HepG2 (cell line): ENCODE results near the gene CRAT. TPM values are rescaled to one million over a fixed set of nuclear protein-coding genes. Genes with fewer than 3 reads are reported as not detected.

Experiments
- ATAC-seq: fragments of 200-7000 bp; cut with Tn5 transposase; 3 replicates; pipeline ENCODE4 v1.9.1; 2020; ENCODE audit warnings: mild to moderate bottlenecking, moderate library complexity
- BruUV-seq: library from RNA; stranded (reverse); fragments of 400-500 nt; replicated peaks from 2 replicates; lab custom pipeline; 2021; lab: Mats Ljungman, UMichigan
- CTCF ChIA-PET: fragments of 300-600 bp; formaldehyde crosslinking; extraction: SDS; loops from one replicate; lab custom pipeline; 2021; ENCODE audit warnings: low total read pairs, inconsistent platforms, low intra/inter-chr PET ratio; lab: Yijun Ruan, JAX
- POLR2A ChIA-PET: fragments of 350-600 bp; sonication (Branson Sonifier 250); formaldehyde crosslinking; loops from one replicate; lab custom pipeline; 2020; ENCODE audit warnings: antibody characterized with exemption, inconsistent platforms; lab: Yijun Ruan, JAX
- DNase-seq: peaks from one replicate; pipeline ENCODE4 v3.0.0-alpha.2; 2015; ENCODE audit warnings: low spot score
- FAIRE-seq: peaks from 3 replicates; lab custom pipeline; 2011; peaks lifted over from hg19 to GRCh38; lab: Jason Lieb, UNC
- H2AFZ ChIP-seq: one replicate; pipeline ENCODE4 v1.6.1; 2011; ENCODE audit warnings: low read length, inconsistent platforms
- H3K27ac ChIP-seq: fragments of 300-600 bp; 3 replicates; pipeline ENCODE4 v1.8.0; 2011; ENCODE audit warnings: mixed run types, mild to moderate bottlenecking, mixed read lengths, low read length, inconsistent platforms; ENCODE audit not compliant: insufficient read depth; ENCODE audit errors: extremely low read length
- H3K27me3 ChIP-seq, 2 experiments: fragments of 200-600 bp in 1 of 2; 2 replicates in 1 of 2; 3 replicates in 1 of 2; pipeline versions ENCODE4 v1.6.0 to v1.8.0; 2011; ENCODE audit warnings: low read length in 2 of 2, mild to moderate bottlenecking in 2 of 2, moderate library complexity in 2 of 2, inconsistent platforms in 1 of 2; ENCODE audit not compliant: insufficient read depth in 2 of 2, control insufficient read depth in 1 of 2
- H3K36me3 ChIP-seq, 2 experiments: fragments of 200-600 bp in 1 of 2; replicated peaks in 1 of 2; 2 replicates in 1 of 2; 3 replicates in 1 of 2; pipeline versions ENCODE4 v1.5.1 to v1.8.0; 2011; ENCODE audit warnings: low read length in 2 of 2, inconsistent platforms in 1 of 2; ENCODE audit not compliant: insufficient read depth in 2 of 2, control insufficient read depth in 1 of 2
- H3K4me1 ChIP-seq: 2 replicates; pipeline ENCODE4 v1.5.1; 2012; ENCODE audit warnings: low read length, inconsistent platforms; ENCODE audit not compliant: insufficient read depth
- H3K4me2 ChIP-seq: 2 replicates; pipeline ENCODE4 v1.6.0; 2011; ENCODE audit warnings: low read depth, low read length, inconsistent platforms
- H3K4me3 ChIP-seq, 3 experiments: fragments of 200-600 bp in 1 of 3; sonication (generic), shearing (Covaris generic) in 1 of 3; replicated peaks in 1 of 3; 2 replicates each; pipeline ENCODE4 v1.5.1; 2011 to 2016; ENCODE audit warnings: low read length in 3 of 3, inconsistent platforms in 2 of 3, low read depth in 2 of 3, mild to moderate bottlenecking in 2 of 3, control low read depth in 1 of 3, mixed read lengths in 1 of 3; ENCODE audit not compliant: insufficient read depth in 1 of 3
- H3K79me2 ChIP-seq: one replicate; pipeline ENCODE4 v1.6.1; 2011; ENCODE audit warnings: low read length, inconsistent platforms; ENCODE audit not compliant: insufficient read depth
- H3K9ac ChIP-seq: 2 replicates; pipeline ENCODE4 v1.6.0; 2011; ENCODE audit warnings: mild to moderate bottlenecking, low read depth, low read length, inconsistent platforms; ENCODE audit not compliant: insufficient read depth
- H3K9me3 ChIP-seq: 2 replicates; pipeline ENCODE4 v1.5.1; 2012; ENCODE audit warnings: mild to moderate bottlenecking, low read length
- H4K20me1 ChIP-seq: 2 replicates; pipeline ENCODE4 v1.6.0; 2011; ENCODE audit warnings: inconsistent platforms, mild to moderate bottlenecking, low read length, moderate library complexity; ENCODE audit not compliant: insufficient read depth
- CSRNP1 ChIP-seq: sonication (generic); formaldehyde crosslinking; IDR thresholded peaks from 2 replicates; pipeline ENCODE4 v1.8.1; 2023; ENCODE audit warnings: mild to moderate bottlenecking, missing genetic modification reagents
- HNF1A ChIP-seq, 2 experiments: sonication (generic) in 1 of 2; formaldehyde crosslinking in 1 of 2; IDR thresholded peaks; 2 replicates each; pipeline versions ENCODE4 v1.4.0 to v1.6.1; 2016 to 2020; ENCODE audit warnings: borderline replicate concordance in 1 of 2, low read depth in 1 of 2, mild to moderate bottlenecking in 1 of 2, missing genetic modification reagents in 1 of 2
- PHF21A ChIP-seq: sonication (generic); formaldehyde crosslinking; IDR thresholded peaks from 2 replicates; pipeline ENCODE4 v1.5.0; 2020; ENCODE audit warnings: mild to moderate bottlenecking, missing genetic modification reagents
- PRMT3 ChIP-seq: sonication (generic); formaldehyde crosslinking; IDR thresholded peaks from 2 replicates; pipeline ENCODE4 v1.8.1; 2022; ENCODE audit warnings: low read depth, mild to moderate bottlenecking, moderate library complexity, missing genetic modification reagents, borderline replicate concordance
- ZFP90 ChIP-seq: sonication (generic); formaldehyde crosslinking; IDR thresholded peaks from 2 replicates; pipeline ENCODE4 v1.8.0; 2022; ENCODE audit warnings: missing genetic modification reagents, mild to moderate bottlenecking, inconsistent platforms, borderline replicate concordance
- ZNF543 ChIP-seq: sonication (generic); formaldehyde crosslinking; IDR thresholded peaks from 2 replicates; pipeline ENCODE4 v1.4.0; 2020; ENCODE audit warnings: mild to moderate bottlenecking, missing genetic modification reagents
- WGBS: methylation state at CpG from one replicate; pipeline ENCODE4 v1.1.6; 2017; ENCODE audit warnings: low lambda C conversion rate; 5-methylcytosine and 5-hydroxymethylcytosine counted together
- in situ Hi-C: cut with HindIII; loops from 2 replicates; pipeline ENCODE4 v1.10.0; 2017; ENCODE audit warnings: low pct_unique_long_range_greater_than_20kb; ENCODE audit not compliant: extremely low pct_ligation_motif_present
- intact Hi-C: fragments of 100-400 bp; cut with micrococcal nuclease; formaldehyde crosslinking; loops from one replicate; pipeline ENCODE4 v1.10.0; 2022; ENCODE audit not compliant: unreplicated experiment
- polyA plus RNA-seq, 8 experiments: library from polyadenylated mRNA; depleted of rRNA in 3 of 8; stranded (reverse) in 7 of 8; unstranded in 1 of 8; fragments of >200 nt; fragmentation: Illumina TruSeq in 4 of 8; extraction: Trizol in 4 of 8; gene quantifications; 2 replicates each; pipeline versions ENCODE4 v1.2.1 to v1.2.3, GENCODE V29; 2011 to 2016; ENCODE audit warnings: low read depth in 4 of 8, missing spikeins in 1 of 8, mixed read lengths in 1 of 8; ENCODE audit not compliant: insufficient read depth in 1 of 8
- total RNA-seq, 5 experiments: library from RNA; depleted of rRNA; stranded (reverse); fragments of >200 nt; fragmentation: Illumina TruSeq; extraction: Trizol; gene quantifications; 2 replicates each; pipeline ENCODE4 v1.2.3, GENCODE V29; 2016; ENCODE audit warnings: low read depth in 1 of 5
- TF ChIP-seq, protein P1 (sequence below): sonication (generic); formaldehyde crosslinking; conservative IDR thresholded peaks from 2 replicates; pipeline ENCODE4 v1.8.1; 2023; ENCODE audit warnings: missing genetic modification reagents

The CRAT gene
- total and polyA plus RNA-seq, 2 of the 13 experiments (the other 11 are each of a cell fraction or from before 2014, with no cell fraction given): 26.1 to 26.6 TPM

GRCh38 chr9:129080601-129081387, 29.8 kb downstream of the CRAT start, which contains the start of gene DOLPP1 (continued):
- TF ChIP-seq PHF21A (peak; percentile 96), HNF1A (IDR thresholded peaks at IDR 0.05; ENCODE audit: low read depth) (no peak), HNF1A (CRISPR knock-in tag; IDR thresholded peaks at IDR 0.05; ENCODE audit: borderline replicate concordance) (no peak), PRMT3 (no peak)

- intact Hi-C loops: loop anchor here (5.0 kb wide), 1 partner anchor 43 kb away; the partner anchor contains the start of gene MIGA2
- peak overlapping the region; percentile 64 to 89 (median 75) for H3K4me3 ChIP-seq
- POLR2A ChIA-PET: interaction anchor here (0.9 to 1.8 kb wide), 13 partner anchors 14 to 545 kb away, joined by 3 to 18 read pairs (median 6); partner anchors contain the start of genes CRAT, MIGA2, PTPA and SH3GLB2
- no peak for ATAC-seq
- no peak overlapping the region for H2AFZ ChIP-seq
- TF ChIP-seq CSRNP1 (0 out of 2 replicates have a peak, but pooled peaks have one; percentile 9), ZNF543 (CRISPR knock-in tag) (no peak), ZFP90 (CRISPR knock-in tag) (0 out of 2 replicates have a peak, but pooled peaks have one; percentile 4)
- TF ChIP-seq, protein P1, sequence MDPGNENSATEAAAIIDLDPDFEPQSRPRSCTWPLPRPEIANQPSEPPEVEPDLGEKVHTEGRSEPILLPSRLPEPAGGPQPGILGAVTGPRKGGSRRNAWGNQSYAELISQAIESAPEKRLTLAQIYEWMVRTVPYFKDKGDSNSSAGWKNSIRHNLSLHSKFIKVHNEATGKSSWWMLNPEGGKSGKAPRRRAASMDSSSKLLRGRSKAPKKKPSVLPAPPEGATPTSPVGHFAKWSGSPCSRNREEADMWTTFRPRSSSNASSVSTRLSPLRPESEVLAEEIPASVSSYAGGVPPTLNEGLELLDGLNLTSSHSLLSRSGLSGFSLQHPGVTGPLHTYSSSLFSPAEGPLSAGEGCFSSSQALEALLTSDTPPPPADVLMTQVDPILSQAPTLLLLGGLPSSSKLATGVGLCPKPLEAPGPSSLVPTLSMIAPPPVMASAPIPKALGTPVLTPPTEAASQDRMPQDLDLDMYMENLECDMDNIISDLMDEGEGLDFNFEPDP (CRISPR knock-in tag): 0 out of 2 replicates have a peak, but pooled peaks have one; percentile 80
- TF ChIP-seq, all 625 proteins: peak for 3
- no peaks in the 10 kb centered on the region for H4K20me1 ChIP-seq
- peak overlapping the region; percentile 98 for H3K4me2 ChIP-seq
- H3K27ac ChIP-seq: peak overlapping the region; percentile 63
- no peak for FAIRE-seq
- TSS peak; percentile 90 for BruUV-seq
- CTCF ChIA-PET: no interaction called here
- 2% methylated on average over 10 of the region's 12 CpGs for WGBS
- peak overlapping the region; percentile 69 for H3K9ac ChIP-seq
- peaks cover 4 to 10% of the 10 kb centered on the region in 2 experiments; a peak in 4 of 5 replicates for H3K36me3 ChIP-seq
- H3K9me3 ChIP-seq: no peaks in the 10 kb centered on the region
- in situ Hi-C loops: no loop called here
- H3K4me1 ChIP-seq: peaks cover 76% of the 10 kb centered on the region
- no peaks in the 10 kb centered on the region for H3K27me3 ChIP-seq
- peaks cover 41% of the 10 kb centered on the region for H3K79me2 ChIP-seq
- DNase-seq: no peak
These were observed 30.3 kb downstream of the CRAT start for GRCh38 chr9:129080298-129080600.
